Transverse colon (tissue), 4 donors: ENCODE data around the gene SHMT2. TPM values are rescaled to one million over a fixed set of nuclear protein-coding genes. Genes with fewer than 3 reads are reported as not detected.

Experiments
- DNase-seq: peaks from one replicate; pipeline ENCODE4 v3.0.0-alpha.2; 2019
- H3K27ac ChIP-seq, 4 donors: fragments of 200-600 bp; sonication (generic); 2 replicates each; pipeline ENCODE4 v1.5.1; 2016 to 2018; ENCODE audit warnings: inconsistent platforms in 4 of 4
- H3K27me3 ChIP-seq: fragments of 200-600 bp; sonication (generic); 2 replicates; pipeline ENCODE4 v1.5.1; 2017; ENCODE audit warnings: inconsistent platforms
- H3K36me3 ChIP-seq, 4 donors: fragments of 200-600 bp; sonication (generic); 2 replicates each; pipeline ENCODE4 v1.5.1; 2017 to 2019; ENCODE audit warnings: inconsistent platforms in 4 of 4
- H3K4me1 ChIP-seq, 4 donors: fragments of 200-600 bp; sonication (generic); 2 replicates each; pipeline ENCODE4 v1.5.1; 2017 to 2020; ENCODE audit warnings: inconsistent platforms in 4 of 4
- H3K4me3 ChIP-seq, 4 donors: fragments of 200-600 bp; sonication (generic); 1 replicate in 1 of 4; 2 replicates in 3 of 4; pipeline versions ENCODE4 v1.5.1 to v1.6.1; 2017 to 2019; ENCODE audit warnings: inconsistent platforms in 4 of 4
- H3K9me3 ChIP-seq, 2 donors: fragments of 200-600 bp; sonication (generic); 2 replicates each; pipeline ENCODE4 v1.5.1; 2017 to 2019; ENCODE audit warnings: inconsistent platforms in 2 of 2
- CTCF ChIP-seq, 5 experiments: fragments of 200-600 bp in 3 of 5; fragments of 450-650 bp in 2 of 5; sonication (generic) in 3 of 5; IDR thresholded peaks; 1 replicate in 2 of 5; 2 replicates in 3 of 5; pipeline ENCODE4 v1.5.1; 2016 to 2017; ENCODE audit warnings: antibody characterized with exemption in 5 of 5, inconsistent platforms in 3 of 5, mild to moderate bottlenecking in 2 of 5, moderate library complexity in 1 of 5
- EP300 ChIP-seq: sonication (generic); formaldehyde crosslinking; IDR thresholded peaks from one replicate; pipeline ENCODE4 v1.6.1; 2017; ENCODE audit warnings: antibody characterized with exemption, low read depth
- POLR2A ChIP-seq: fragments of 450-650 bp; IDR thresholded peaks from one replicate; pipeline ENCODE4 v1.6.1; 2016; ENCODE audit warnings: antibody characterized with exemption, mild to moderate bottlenecking, moderate library complexity
- POLR2AphosphoS5 ChIP-seq, 3 donors: sonication (generic); formaldehyde crosslinking; IDR thresholded peaks; one replicate each; pipeline ENCODE4 v1.6.1; 2016; ENCODE audit warnings: antibody characterized with exemption in 3 of 3
- WGBS, 2 donors: methylation state at CpG; one replicate each; pipeline ENCODE4 v1.1.5; 2018; ENCODE audit warnings: low coverage in 1 of 2; 5-methylcytosine and 5-hydroxymethylcytosine counted together
- in situ Hi-C, 4 donors: fragments of 200-750 bp; cut with MboI; loops; one replicate each; pipeline versions ENCODE4 v1.15.0 to v1.15.1; 2017; ENCODE audit warnings: low sequenced_read_pairs in 3 of 4, low pct_ligation_motif_present in 1 of 4, low pct_unique_long_range_greater_than_20kb in 1 of 4
- intact Hi-C: fragments of 100-400 bp; cut with DNase I; formaldehyde crosslinking; loops from one replicate; pipeline ENCODE4 v1.15.1; 2023; ENCODE audit warnings: low total_unique reads
- total RNA-seq, 4 donors: library from RNA; depleted of rRNA; stranded (reverse); fragments of >200 nt; gene quantifications; one replicate each; pipeline ENCODE4 v1.1.0, GENCODE V29; 2016

SHMT2 gene
- total RNA-seq, 4 donors from 2014 or later: 29.2 to 104 (median 33.4) TPM

- Histone ChIP-seq H3K36me3 (peaks cover 0 to 33% (median 16%) of the 10 kb centered on the region in 4 donors), H3K4me3 (no peak overlapping the region), H3K4me1 (no peaks in the 10 kb centered on the region), H3K27me3 (no peaks in the 10 kb centered on the region), H3K9me3 (no peaks in the 10 kb centered on the region), H3K27ac (no peak overlapping the region)
- intact Hi-C loops (no loop called here), in situ Hi-C loops (no loop called here)
- WGBS, 2 donors: 81 to 90% methylated on average over 4 to 6 of the region's 6 CpGs
- TF ChIP-seq CTCF (IDR thresholded peaks at IDR 0.05) (no peak), POLR2A (no peak), EP300 (no peak)
- DNase-seq: no peak
Observed at GRCh38 chr12:57255916-57256315, 26.4 kb downstream of the SHMT2 start.

GRCh38 chr12:57258977-57259970 lies 29.8 kb downstream of the SHMT2 start:
- H3K9me3 ChIP-seq: no peaks in the 10 kb centered on the region
- WGBS, 2 donors: 72 to 73% methylated on average over 2 to 6 of the region's 6 CpGs
- H3K27me3 ChIP-seq: no peaks in the 10 kb centered on the region
- H3K4me1 ChIP-seq: no peaks in the 10 kb centered on the region
- intact Hi-C loops: no loop called here
- H3K27ac ChIP-seq: no peak overlapping the region
- TF ChIP-seq CTCF (IDR thresholded peaks at IDR 0.05) (no peak), POLR2A (no peak)
- H3K36me3 ChIP-seq: peaks cover 0 to 33% (median 16%) of the 10 kb centered on the region in 4 donors
- no peak for DNase-seq
- in situ Hi-C loops: no loop called here
- H3K4me3 ChIP-seq: no peak overlapping the region

GRCh38 chr12:57260366-57260765 lies 30.9 kb downstream of the SHMT2 start:
- in situ Hi-C loops: no loop called here
- no peaks in the 10 kb centered on the region for H3K9me3 ChIP-seq
- H3K36me3 ChIP-seq: peaks cover 0 to 38% (median 17%) of the 10 kb centered on the region in 4 donors
- 90 to 92% methylated on average over 3 to 4 of the region's 4 CpGs for WGBS, 2 donors
- H3K27me3 ChIP-seq: no peaks in the 10 kb centered on the region
- no peak for TF ChIP-seq POLR2A
- no peak for TF ChIP-seq POLR2AphosphoS5 (IDR thresholded peaks at IDR 0.05)
- TF ChIP-seq EP300: no peak
- no peak for TF ChIP-seq CTCF (IDR thresholded peaks at IDR 0.05)
- H3K4me1 ChIP-seq: no peaks in the 10 kb centered on the region
- H3K27ac ChIP-seq: no peak overlapping the region
- no peak overlapping the region for H3K4me3 ChIP-seq
- DNase-seq: no peak
- intact Hi-C loops: loop anchor here (5.0 kb wide), 1 partner anchor 192 kb away; no protein-coding TSS in a partner anchor

GRCh38 chr12:57261428-57261865 lies 31.9 kb downstream of the SHMT2 start:
- WGBS, 2 donors: 60 to 83% methylated on average over 2 of the region's 2 CpGs
- no peak overlapping the region for H3K4me3 ChIP-seq
- in situ Hi-C loops (no loop called here), intact Hi-C loops (loop anchor here (5.0 kb wide), 1 partner anchor 191 kb away; no protein-coding TSS in a partner anchor)
- TF ChIP-seq POLR2AphosphoS5 (IDR thresholded peaks at IDR 0.05): no peak
- TF ChIP-seq POLR2A: no peak
- TF ChIP-seq EP300: no peak
- TF ChIP-seq CTCF (IDR thresholded peaks at IDR 0.05): no peak
- H3K27me3 ChIP-seq: no peaks in the 10 kb centered on the region
- H3K9me3 ChIP-seq: no peaks in the 10 kb centered on the region
- H3K27ac ChIP-seq: no peak overlapping the region
- H3K36me3 ChIP-seq: peaks cover 0 to 38% (median 14%) of the 10 kb centered on the region in 4 donors
- H3K4me1 ChIP-seq: no peaks in the 10 kb centered on the region
- DNase-seq: no peak
